Testis (tissue), 2 donors: ENCODE measurements around the gene TRIM8.

Source experiments
- CTCF ChIP-seq, 3 experiments: fragments of 450-650 bp in 2 of 3; fragments of 200-600 bp in 1 of 3; sonication (generic) in 1 of 3; IDR thresholded peaks; one replicate each; pipeline ENCODE4 v1.5.1; 2016 to 2019; ENCODE audit warnings: antibody characterized with exemption in 3 of 3, mild to moderate bottlenecking in 2 of 3, moderate library complexity in 1 of 3
- POLR2A ChIP-seq: fragments of 450-650 bp; IDR thresholded peaks from one replicate; pipeline ENCODE4 v1.6.1; 2017; ENCODE audit warnings: antibody characterized with exemption, mild to moderate bottlenecking, moderate library complexity

- TF ChIP-seq CTCF (IDR thresholded peaks at IDR 0.05): no peak
- TF ChIP-seq POLR2A: no peak
Measured at GRCh38 chr10:102675666-102676533, 31.6 kb downstream of the TRIM8 start.
